Tibial nerve (tissue), 4 donors: ENCODE results near the gene MAST2. TPM values are rescaled to one million over a fixed set of nuclear protein-coding genes. Genes with fewer than 3 reads are reported as not detected.

Experiments
- DNase-seq, 2 donors: peaks; one replicate each; pipeline ENCODE4 v3.0.0-alpha.2; 2019; ENCODE audit warnings: low spot score in 2 of 2
- H3K27ac ChIP-seq, 4 donors: fragments of 200-600 bp; sonication (generic) in 3 of 4; one replicate each; pipeline ENCODE4 v1.5.1; 2017 to 2019; ENCODE audit warnings: mild to moderate bottlenecking in 1 of 4
- H3K27me3 ChIP-seq, 2 donors: fragments of 200-600 bp; sonication (generic) in 1 of 2; one replicate each; pipeline versions ENCODE4 v1.5.1 to v1.6.0; 2017 to 2019
- H3K36me3 ChIP-seq, 3 donors: fragments of 200-600 bp; sonication (generic); one replicate each; pipeline ENCODE4 v1.5.1; 2018 to 2019
- H3K4me1 ChIP-seq, 4 donors: fragments of 200-600 bp; sonication (generic) in 3 of 4; one replicate each; pipeline ENCODE4 v1.5.1; 2017 to 2019
- H3K4me3 ChIP-seq, 4 donors: fragments of 200-600 bp; sonication (generic) in 3 of 4; one replicate each; pipeline ENCODE4 v1.5.1; 2017 to 2019; ENCODE audit warnings: mild to moderate bottlenecking in 1 of 4, moderate library complexity in 1 of 4
- H3K9me3 ChIP-seq, 4 donors: fragments of 200-600 bp; sonication (generic) in 3 of 4; one replicate each; pipeline ENCODE4 v1.5.1; 2017 to 2019
- CTCF ChIP-seq, 5 experiments: fragments of 200-600 bp in 3 of 5; fragments of 450-650 bp in 2 of 5; sonication (generic) in 3 of 5; IDR thresholded peaks; one replicate each; pipeline ENCODE4 v1.5.1; 2016 to 2019; ENCODE audit warnings: antibody characterized with exemption in 5 of 5, mild to moderate bottlenecking in 3 of 5, moderate library complexity in 2 of 5
- EP300 ChIP-seq, 2 donors: sonication (generic); formaldehyde crosslinking; IDR thresholded peaks; one replicate each; pipeline ENCODE4 v1.6.1; 2017; ENCODE audit warnings: antibody characterized with exemption in 2 of 2, mild to moderate bottlenecking in 1 of 2
- POLR2A ChIP-seq, 2 donors: fragments of 450-650 bp; IDR thresholded peaks; one replicate each; pipeline ENCODE4 v1.6.1; 2017; ENCODE audit warnings: antibody characterized with exemption in 2 of 2, mild to moderate bottlenecking in 2 of 2, moderate library complexity in 2 of 2
- WGBS, 2 donors: methylation state at CpG; one replicate each; pipeline ENCODE4 v1.1.5; 2018; 5-methylcytosine and 5-hydroxymethylcytosine counted together
- total RNA-seq, 4 donors: library from RNA; depleted of rRNA; stranded (reverse); fragments of >200 nt; gene quantifications; one replicate each; pipeline ENCODE4 v1.1.0, GENCODE V29; 2016

The MAST2 gene
- total RNA-seq, 4 donors from 2014 or later: 38.0 to 122 (median 57.1) TPM

GRCh38 chr1:45822644-45823043, 19.2 kb downstream of the MAST2 start:
- Histone ChIP-seq H3K4me1 (no peaks in the 10 kb centered on the region), H3K4me3 (no peak overlapping the region), H3K27me3 (no peaks in the 10 kb centered on the region), H3K27ac (no peak overlapping the region), H3K36me3 (peaks cover 0 to 34% (median 10%) of the 10 kb centered on the region in 3 donors), H3K9me3 (peaks cover 0 to 28% (median 2%) of the 10 kb centered on the region in 4 donors)
- DNase-seq: no peak
- WGBS, 2 donors: 79 to 90% methylated on average over 1 of the region's 1 CpG
- TF ChIP-seq EP300 (IDR thresholded peaks at IDR 0.05): no peak
- no peak for TF ChIP-seq POLR2A (IDR thresholded peaks at IDR 0.05)
- no peak for TF ChIP-seq CTCF (IDR thresholded peaks at IDR 0.05)

- Histone ChIP-seq H3K9me3 (peaks cover 0 to 21% (median 2%) of the 10 kb centered on the region in 4 donors), H3K4me3 (no peak overlapping the region), H3K27me3 (no peaks in the 10 kb centered on the region), H3K36me3 (peaks cover 0 to 43% (median 10%) of the 10 kb centered on the region in 3 donors), H3K27ac (no peak overlapping the region), H3K4me1 (no peaks in the 10 kb centered on the region)
- no peak for TF ChIP-seq CTCF (IDR thresholded peaks at IDR 0.05)
- TF ChIP-seq EP300 (IDR thresholded peaks at IDR 0.05): no peak
- TF ChIP-seq POLR2A (IDR thresholded peaks at IDR 0.05): no peak
- no peak for DNase-seq
- 95 to 97% methylated on average over 2 of the region's 2 CpGs for WGBS, 2 donors
Observed at GRCh38 chr1:45824607-45825006, 21.2 kb downstream of the MAST2 start.

- WGBS, 2 donors: 85 to 91% methylated on average over 2 of the region's 2 CpGs
- no peak for DNase-seq
- no peaks in the 10 kb centered on the region for H3K27me3 ChIP-seq
- H3K4me3 ChIP-seq: no peak overlapping the region
- TF ChIP-seq EP300 (IDR thresholded peaks at IDR 0.05) (no peak), POLR2A (IDR thresholded peaks at IDR 0.05) (no peak), CTCF (IDR thresholded peaks at IDR 0.05) (no peak)
- H3K4me1 ChIP-seq: no peaks in the 10 kb centered on the region
- H3K36me3 ChIP-seq: peaks cover 0 to 53% (median 10%) of the 10 kb centered on the region in 3 donors
- no peak overlapping the region for H3K27ac ChIP-seq
- H3K9me3 ChIP-seq: no peaks in the 10 kb centered on the region
Observed at GRCh38 chr1:45827256-45827655, 23.8 kb downstream of the MAST2 start.

GRCh38 chr1:45828841-45829240, 25.4 kb downstream of the MAST2 start:
- TF ChIP-seq CTCF (IDR thresholded peaks at IDR 0.05): no peak
- no peak for TF ChIP-seq POLR2A (IDR thresholded peaks at IDR 0.05)
- Histone ChIP-seq H3K4me3 (no peak overlapping the region), H3K27me3 (no peaks in the 10 kb centered on the region), H3K9me3 (no peaks in the 10 kb centered on the region), H3K27ac (no peak overlapping the region), H3K4me1 (no peaks in the 10 kb centered on the region), H3K36me3 (peaks cover 0 to 55% (median 10%) of the 10 kb centered on the region in 3 donors)
- 73 to 88% methylated on average over 1 of the region's 1 CpG for WGBS, 2 donors
- DNase-seq: no peak

- H3K27ac ChIP-seq: no peak overlapping the region
Observed at GRCh38 chr1:45833361-45833760, 29.9 kb downstream of the MAST2 start.

More at GRCh38 chr1:45833361-45833760, 29.9 kb downstream of the MAST2 start:
- Histone ChIP-seq H3K27me3 (no peaks in the 10 kb centered on the region), H3K36me3 (peaks cover 0 to 36% (median 0%) of the 10 kb centered on the region in 3 donors), H3K9me3 (no peaks in the 10 kb centered on the region), H3K4me3 (no peak overlapping the region), H3K4me1 (no peaks in the 10 kb centered on the region)
- WGBS, 2 donors: 88 to 91% methylated on average over 2 of the region's 2 CpGs
- no peak for DNase-seq
- no peak for TF ChIP-seq POLR2A (IDR thresholded peaks at IDR 0.05)
- no peak for TF ChIP-seq CTCF (IDR thresholded peaks at IDR 0.05)
- no peak for TF ChIP-seq EP300 (IDR thresholded peaks at IDR 0.05)
